GM13977 (cell line): Measurements from ENCODE around the gene EFNA1.
A peak's percentile ranks its signal among the peaks of the same experiment; 100 is the strongest.

Experiments
- DNase-seq: peaks from one replicate; pipeline ENCODE4 v3.0.0; 2012; ENCODE audit warnings: low spot score
- in situ Hi-C: fragments of 300-500 bp; cut with MboI; formaldehyde crosslinking; loops from one replicate; pipeline ENCODE4 v1.12.0; 2022; ENCODE audit warnings: low sequenced_read_pairs, low pct_unique_long_range_greater_than_20kb, mixed read lengths, inconsistent platforms; ENCODE audit not compliant: unreplicated experiment
- TF ChIP-seq, protein P1 (sequence below): IDR thresholded peaks from 2 replicates; pipeline ENCODE4 v1.5.1; 2012; ENCODE audit warnings: mild to moderate bottlenecking, control low read depth; ENCODE audit not compliant: insufficient read depth; ENCODE audit errors: extremely low read depth, missing control alignments

The EFNA1 gene

DNA sequence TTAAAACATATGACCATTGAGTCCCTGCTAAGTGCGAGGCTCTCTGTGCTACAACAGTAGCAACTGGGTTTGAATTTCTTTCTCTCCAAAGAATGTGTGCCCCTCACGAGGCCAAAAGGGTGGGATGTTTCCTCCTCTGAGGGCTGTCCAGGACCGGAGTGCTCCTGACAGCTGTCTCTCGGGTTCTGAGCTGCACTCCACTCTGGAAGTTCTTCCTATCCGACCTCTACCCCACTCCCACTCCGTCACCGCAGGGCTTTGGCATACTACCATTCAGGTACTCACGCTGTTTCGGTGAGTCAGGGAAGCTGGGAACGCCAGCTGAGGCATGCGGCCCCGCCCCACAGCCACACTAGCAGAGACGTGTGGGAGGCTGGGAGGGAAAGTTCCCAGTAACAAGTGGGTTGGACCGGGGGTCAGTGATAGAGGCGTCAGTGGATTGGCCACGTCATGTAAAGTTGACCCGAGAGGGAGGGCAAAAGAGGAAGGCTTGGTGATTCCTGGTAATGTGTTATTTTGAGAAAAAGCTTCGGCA, 7.3 kb downstream of the EFNA1 start:
- peak; percentile 54 for DNase-seq
- in situ Hi-C loops = no loop called here
- TF ChIP-seq, protein P1, sequence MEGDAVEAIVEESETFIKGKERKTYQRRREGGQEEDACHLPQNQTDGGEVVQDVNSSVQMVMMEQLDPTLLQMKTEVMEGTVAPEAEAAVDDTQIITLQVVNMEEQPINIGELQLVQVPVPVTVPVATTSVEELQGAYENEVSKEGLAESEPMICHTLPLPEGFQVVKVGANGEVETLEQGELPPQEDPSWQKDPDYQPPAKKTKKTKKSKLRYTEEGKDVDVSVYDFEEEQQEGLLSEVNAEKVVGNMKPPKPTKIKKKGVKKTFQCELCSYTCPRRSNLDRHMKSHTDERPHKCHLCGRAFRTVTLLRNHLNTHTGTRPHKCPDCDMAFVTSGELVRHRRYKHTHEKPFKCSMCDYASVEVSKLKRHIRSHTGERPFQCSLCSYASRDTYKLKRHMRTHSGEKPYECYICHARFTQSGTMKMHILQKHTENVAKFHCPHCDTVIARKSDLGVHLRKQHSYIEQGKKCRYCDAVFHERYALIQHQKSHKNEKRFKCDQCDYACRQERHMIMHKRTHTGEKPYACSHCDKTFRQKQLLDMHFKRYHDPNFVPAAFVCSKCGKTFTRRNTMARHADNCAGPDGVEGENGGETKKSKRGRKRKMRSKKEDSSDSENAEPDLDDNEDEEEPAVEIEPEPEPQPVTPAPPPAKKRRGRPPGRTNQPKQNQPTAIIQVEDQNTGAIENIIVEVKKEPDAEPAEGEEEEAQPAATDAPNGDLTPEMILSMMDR = no peak

GRCh38 chr1:155135415-155136028, 7.8 kb downstream of the EFNA1 start, which contains the start of gene SLC50A1:
SLC50A1 (plus strand) TSS chr1:155135852; CDS start chr1:155135912, 60 bp downstream.
- peak; percentile 96 for DNase-seq
- in situ Hi-C loops = no loop called here
- TF ChIP-seq, protein P1 = no peak

DNA sequence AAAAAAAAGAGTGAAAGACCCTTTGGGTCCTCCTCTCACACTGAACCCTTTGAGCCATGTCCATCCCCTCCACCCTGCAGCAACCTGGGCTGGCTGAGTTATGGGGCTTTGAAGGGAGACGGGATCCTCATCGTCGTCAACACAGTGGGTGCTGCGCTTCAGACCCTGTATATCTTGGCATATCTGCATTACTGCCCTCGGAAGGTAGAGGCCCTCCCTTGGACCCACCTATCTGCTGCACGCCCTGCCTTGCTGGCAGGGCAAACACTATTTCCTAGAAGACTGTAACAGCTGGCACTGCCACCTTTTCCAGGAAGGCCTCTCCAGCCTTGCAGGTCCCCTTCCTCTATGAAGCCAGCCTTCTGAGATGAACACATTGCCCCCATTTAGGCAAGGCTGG, 9.1 kb downstream of the EFNA1 start:
- DNase-seq = no peak
- in situ Hi-C loops = no loop called here

DNA sequence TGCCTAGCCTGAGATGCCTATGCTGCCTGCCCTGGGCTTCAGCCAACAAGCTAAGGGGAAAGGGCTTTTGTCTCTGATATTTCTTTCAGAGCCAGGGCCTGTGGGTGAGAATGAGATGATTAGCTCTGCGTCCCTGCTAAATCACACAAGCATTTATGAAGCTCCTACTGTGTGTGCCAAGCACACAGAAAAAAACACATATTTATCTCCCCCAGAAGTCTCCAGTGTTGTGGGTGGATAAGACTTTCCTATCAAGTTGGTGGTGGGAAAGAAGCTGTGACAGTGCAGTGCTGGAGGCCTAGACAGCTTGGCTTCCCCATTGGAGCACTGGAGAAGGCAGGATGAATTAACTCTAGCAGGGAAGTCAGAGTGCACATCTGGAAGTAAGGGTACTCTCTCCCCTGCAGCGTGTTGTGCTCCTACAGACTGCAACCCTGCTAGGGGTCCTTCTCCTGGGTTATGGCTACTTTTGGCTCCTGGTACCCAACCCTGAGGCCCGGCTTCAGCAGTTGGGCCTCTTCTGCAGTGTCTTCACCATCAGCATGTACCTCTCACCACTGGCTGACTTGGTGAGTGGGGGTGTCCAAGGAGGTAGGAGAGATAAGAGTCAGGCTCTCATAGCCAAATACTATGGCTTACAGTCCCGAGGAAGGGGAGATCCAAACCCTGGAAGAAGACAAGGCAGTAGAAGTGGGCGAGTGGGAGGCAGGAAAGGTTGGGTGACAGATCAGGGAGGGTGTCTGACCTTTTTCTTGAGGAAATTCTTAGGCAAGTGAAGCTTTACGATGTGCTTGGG, 9.7 kb downstream of the EFNA1 start:
- no peak for DNase-seq
- TF ChIP-seq, protein P1 = no peak
- in situ Hi-C loops = no loop called here

More for the DNA sequence above, 9.1 kb downstream of the EFNA1 start:
- TF ChIP-seq, protein P1 = no peak

DNA sequence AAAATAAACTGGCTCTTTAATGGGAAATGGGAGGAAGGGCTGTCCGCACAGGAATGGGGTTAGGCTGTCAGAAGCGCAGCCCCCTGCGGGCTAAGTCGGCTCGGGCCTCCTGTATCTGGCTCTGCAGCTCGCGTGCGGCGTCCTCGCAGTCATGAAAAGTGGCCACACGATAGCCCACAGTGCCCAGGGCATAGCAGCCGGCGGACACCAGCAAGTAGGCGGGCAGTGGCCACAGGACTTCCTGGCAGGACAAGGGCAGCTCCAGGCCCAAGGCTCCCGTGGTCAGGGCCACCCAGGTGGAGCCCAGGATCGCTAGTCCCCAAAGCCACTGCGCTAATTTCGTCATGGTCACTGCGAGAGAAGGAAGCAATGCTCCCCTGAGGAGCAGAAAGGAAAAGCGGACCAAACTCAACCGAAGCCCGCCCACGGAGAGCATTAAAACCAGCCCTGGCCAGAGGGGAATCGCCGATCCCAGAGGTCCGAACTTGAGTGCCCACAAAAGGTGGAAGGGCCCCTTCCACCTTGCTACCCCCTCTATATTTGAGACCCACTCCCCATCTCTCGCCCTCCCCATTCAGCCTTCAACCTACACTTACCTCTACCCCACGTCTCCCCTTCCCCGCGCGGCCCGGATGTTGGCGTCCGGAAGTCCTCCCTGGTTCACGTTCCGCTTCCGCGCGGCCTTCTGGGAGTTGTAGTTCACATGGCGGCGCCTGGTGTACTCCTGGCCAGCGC, 12.4 kb downstream of the EFNA1 start, which contains the start of gene DPM3:
TSS of gene DPM3 (minus strand) at position 637 of the 735 bp plus-strand sequence. CDS start at position 346, 291 bp downstream.
- in situ Hi-C loops = no loop called here
- peak; percentile 89 for DNase-seq
- TF ChIP-seq, protein P1 = no peak

DNA sequence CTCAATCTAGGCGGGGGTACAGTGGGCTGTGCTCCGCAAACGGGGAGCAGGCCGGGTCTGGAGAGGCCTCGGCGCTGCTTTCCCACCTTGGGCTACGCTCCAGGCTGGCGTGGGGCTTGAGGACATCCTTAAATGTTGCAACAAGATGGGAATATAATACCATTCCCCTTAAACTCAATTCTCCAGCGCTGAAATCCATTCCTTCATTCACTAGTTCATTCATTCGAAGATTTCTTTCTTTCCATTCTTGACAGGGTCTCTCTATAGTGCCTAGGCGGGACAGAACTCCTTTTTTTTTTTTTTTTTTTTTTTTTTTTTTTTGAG, 12.9 kb downstream of the EFNA1 start:
- DNase-seq = no peak
- in situ Hi-C loops = no loop called here
- TF ChIP-seq, protein P1 = no peak
